Ectodermal cell (in vitro differentiated cells): ENCODE data around the gene UBE2C. TPM values are rescaled to one million over a fixed set of nuclear protein-coding genes. Genes with fewer than 3 reads are reported as not detected.
"Not testable (repeated sequence)": the region's sequence is repeated elsewhere in the genome, so short reads cannot be mapped to it uniquely, and the experiment has no call there.

Experiments
- H3K27ac ChIP-seq: 2 replicates; pipeline ENCODE4 v1.7.0; 2013; ENCODE audit warnings: mild to moderate bottlenecking, low read depth, low read length; ENCODE audit not compliant: insufficient read depth, poor library complexity, severe bottlenecking
- H3K27me3 ChIP-seq: 2 replicates; pipeline ENCODE4 v1.7.0; 2013; ENCODE audit warnings: mild to moderate bottlenecking, low read length; ENCODE audit not compliant: insufficient read depth, control insufficient read depth, poor library complexity, severe bottlenecking
- H3K36me3 ChIP-seq: one replicate; pipeline ENCODE4 v1.7.0; 2013; ENCODE audit warnings: low read length; ENCODE audit not compliant: control insufficient read depth, insufficient read depth
- H3K4me1 ChIP-seq: one replicate; pipeline ENCODE4 v1.7.0; 2013; ENCODE audit warnings: low read length; ENCODE audit not compliant: control insufficient read depth, insufficient read depth
- H3K4me3 ChIP-seq: 2 replicates; pipeline ENCODE4 v1.7.0; 2013; ENCODE audit warnings: low read depth, low read length, control low read depth; ENCODE audit not compliant: insufficient read depth
- H3K9me3 ChIP-seq: 2 replicates; pipeline ENCODE4 v1.7.0; 2013; ENCODE audit warnings: mild to moderate bottlenecking, low read length, moderate library complexity; ENCODE audit not compliant: control insufficient read depth
- WGBS, 2 experiments: methylation state at CpG; one replicate each; pipeline ENCODE4 v1.1.7; 2013; ENCODE audit warnings: missing lambda C conversion rate in 2 of 2; 5-methylcytosine and 5-hydroxymethylcytosine counted together
- polyA plus RNA-seq, 4 experiments: library from polyadenylated mRNA; stranded (reverse); fragments of 50-300 nt; gene quantifications; one replicate each; pipeline ENCODE4 v1.2.3, GENCODE V29; 2013

The UBE2C gene
- polyA plus RNA-seq (2013, experiment 1 of 4): 201 TPM
- 156 TPM for polyA plus RNA-seq (2013, experiment 2 of 4)
- polyA plus RNA-seq (2013, experiment 3 of 4): 234 TPM
- 236 TPM for polyA plus RNA-seq (2013, experiment 4 of 4)

GRCh38 chr20:45812157-45813005 is at the start of gene UBE2C:
Gene UBE2C, plus strand, starts transcription at chr20:45812644. Its CDS starts 52 bp downstream, at chr20:45812696.
- H3K27me3 ChIP-seq: no peaks in the 10 kb centered on the region
- peak within 1 kb of the TSS; percentile 97 for H3K4me3 ChIP-seq
- peak within 1 kb of the TSS; percentile 6 for H3K27ac ChIP-seq
- H3K36me3 ChIP-seq: peaks cover 46% of the 10 kb centered on the region
- no peaks in the 10 kb centered on the region for H3K9me3 ChIP-seq
- H3K4me1 ChIP-seq: peaks cover 4% of the 10 kb centered on the region
- 2 to 3% methylated on average over 65 of the region's 65 CpGs for WGBS, 2 experiments

DNA sequence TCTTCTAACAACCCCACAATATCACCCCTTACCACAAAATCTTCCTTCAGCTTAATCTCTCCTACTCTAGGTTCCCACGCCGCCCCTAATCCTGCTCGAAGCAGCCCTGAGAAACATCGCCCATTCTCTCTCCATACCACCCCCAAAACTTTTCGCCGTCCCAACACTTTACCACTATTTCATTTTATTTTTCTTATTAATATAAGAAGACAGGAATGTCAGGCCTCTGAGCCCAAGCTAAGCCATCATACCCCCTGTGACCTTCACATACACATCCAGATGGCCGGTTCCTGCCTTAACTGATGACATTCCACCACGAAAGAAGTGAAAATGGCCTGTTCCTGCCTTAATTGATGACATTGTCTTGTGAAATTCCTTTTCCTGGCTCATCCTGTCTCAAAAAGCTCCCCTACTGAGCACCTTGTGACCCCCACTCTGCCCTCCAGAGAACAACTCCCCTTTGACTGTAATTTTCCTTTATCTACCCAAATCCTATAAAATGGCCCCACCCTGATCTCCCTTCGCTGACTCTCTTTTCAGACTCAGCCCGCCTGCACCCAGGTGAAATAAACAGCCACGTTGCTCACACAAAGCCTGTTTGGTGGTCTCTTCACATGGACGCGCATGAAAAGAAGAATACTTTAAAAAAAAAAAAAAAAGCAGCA is 47.7 kb upstream of the UBE2C start:
- not testable (repeated sequence) for H3K9me3 ChIP-seq, H3K4me3 ChIP-seq, H3K4me1 ChIP-seq, H3K27me3 ChIP-seq, H3K27ac ChIP-seq, H3K36me3 ChIP-seq
- 40% methylated on average over 13 of the region's 13 CpGs for WGBS, 2 experiments

- Histone ChIP-seq H3K27me3 (no peaks in the 10 kb centered on the region), H3K9me3 (no peaks in the 10 kb centered on the region), H3K36me3 (no peaks in the 10 kb centered on the region), H3K4me3 (no peak overlapping the region), H3K4me1 (peaks cover 10% of the 10 kb centered on the region), H3K27ac (no peak overlapping the region)
- whole genome bisulfite sequencing, 2 experiments: 49 to 50% methylated on average over 4 of the region's 4 CpGs
These were observed 47.1 kb upstream of the UBE2C start for GRCh38 chr20:45765307-45765875.

DNA sequence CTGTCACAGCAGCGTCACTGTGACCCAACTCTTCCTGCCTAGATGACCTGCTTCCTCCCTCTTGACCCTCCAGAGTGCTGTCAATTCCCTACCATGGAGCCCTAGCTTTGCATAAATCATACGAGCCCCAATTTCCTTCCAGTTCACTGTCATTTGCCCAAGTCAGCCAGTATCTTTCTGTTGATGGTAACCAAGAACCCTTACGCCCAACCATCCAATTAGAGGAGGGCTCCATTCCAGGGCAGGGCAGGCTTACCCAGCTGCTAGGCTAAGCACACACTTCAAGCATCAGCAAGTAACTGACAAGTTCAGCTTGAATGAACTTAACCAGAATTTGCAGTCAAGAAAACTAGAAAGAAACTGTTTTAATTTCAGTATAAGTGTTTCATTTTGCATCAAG is 46.5 kb upstream of the UBE2C start:
- Histone ChIP-seq H3K9me3 (no peaks in the 10 kb centered on the region), H3K27me3 (no peaks in the 10 kb centered on the region), H3K4me3 (no peak overlapping the region), H3K36me3 (no peaks in the 10 kb centered on the region), H3K27ac (no peak overlapping the region), H3K4me1 (peaks cover 10% of the 10 kb centered on the region)
- 64 to 85% methylated on average over 3 of the region's 3 CpGs for WGBS, 2 experiments

DNA sequence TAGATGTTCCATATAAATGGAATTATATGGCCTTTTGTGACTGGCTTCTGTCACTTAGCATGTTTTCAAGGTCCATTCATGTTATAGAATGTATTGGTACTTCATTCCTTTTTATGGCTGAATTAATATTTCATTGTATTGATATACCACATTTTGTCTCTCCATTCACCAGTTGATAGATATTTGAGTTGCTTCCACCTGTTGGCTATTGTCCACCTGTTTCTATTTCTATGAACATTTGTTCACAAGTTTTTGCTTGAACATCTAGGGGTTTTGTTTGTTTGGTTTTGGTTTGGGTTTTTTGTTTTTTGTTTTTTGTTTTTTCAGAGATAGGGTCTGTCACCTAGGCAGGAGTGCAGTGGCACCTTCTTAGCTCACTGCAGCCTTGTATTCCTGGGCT is 44.0 kb upstream of the UBE2C start:
- Histone ChIP-seq H3K27ac (no peak overlapping the region), H3K36me3 (no peaks in the 10 kb centered on the region)

DNA sequence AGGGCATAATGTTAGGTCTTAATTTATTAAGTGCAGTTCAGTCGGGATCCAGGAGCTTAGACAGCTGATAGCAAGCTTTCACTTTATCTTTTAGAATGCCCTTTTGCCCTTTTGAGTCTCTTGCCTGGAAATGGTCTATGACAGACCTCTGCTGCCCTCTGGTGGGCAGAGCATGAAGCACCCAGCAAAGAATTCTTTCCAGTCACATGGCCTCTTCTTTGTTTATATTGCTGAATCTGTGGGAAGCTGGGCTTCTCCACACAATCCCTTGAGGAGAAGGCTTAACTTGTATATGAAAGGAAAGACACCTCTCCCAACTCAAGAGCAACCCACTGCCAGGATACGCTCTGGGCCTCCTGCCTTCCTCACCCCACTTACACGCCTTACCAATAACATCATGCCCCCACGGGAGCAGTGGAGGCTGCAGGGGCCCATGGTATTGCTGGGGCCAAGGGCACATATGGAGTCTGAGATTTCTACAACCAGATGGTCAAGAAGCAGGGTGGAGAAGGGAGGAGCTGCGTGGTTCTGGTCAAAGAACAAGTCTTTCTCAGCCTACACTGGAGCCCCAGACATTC is 41.2 kb upstream of the UBE2C start:
- H3K9me3 ChIP-seq: no peaks in the 10 kb centered on the region

More for the DNA sequence above, 44.0 kb upstream of the UBE2C start:
- no peak overlapping the region for H3K4me3 ChIP-seq
- H3K9me3 ChIP-seq: no peaks in the 10 kb centered on the region
- peaks cover 10% of the 10 kb centered on the region for H3K4me1 ChIP-seq
- H3K27me3 ChIP-seq: no peaks in the 10 kb centered on the region

DNA sequence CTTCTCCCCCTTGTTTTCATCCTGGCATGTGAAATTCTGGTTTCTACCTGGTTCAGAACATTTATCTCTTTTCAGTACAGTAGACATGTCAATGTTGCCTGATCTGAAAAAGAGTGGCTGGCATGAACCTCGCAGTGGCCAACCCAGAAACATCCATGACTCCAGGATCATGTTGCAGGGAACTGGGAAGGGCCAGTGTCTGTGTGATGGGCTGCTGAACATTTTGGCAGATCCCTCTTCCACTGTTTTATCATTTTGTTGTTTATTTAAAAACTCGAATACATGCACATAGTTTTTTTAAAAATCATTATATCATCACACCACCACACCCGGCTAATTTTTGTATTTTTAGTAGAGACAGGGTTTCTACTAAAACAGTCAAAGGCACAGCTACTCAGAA is 39.8 kb upstream of the UBE2C start:
- Histone ChIP-seq H3K4me3 (no peak overlapping the region), H3K27me3 (no peaks in the 10 kb centered on the region), H3K27ac (no peak overlapping the region), H3K36me3 (no peaks in the 10 kb centered on the region), H3K9me3 (no peaks in the 10 kb centered on the region), H3K4me1 (no peaks in the 10 kb centered on the region)
- 85 to 89% methylated on average over 1 to 3 of the region's 3 CpGs for WGBS, 2 experiments

More for the DNA sequence above, 41.2 kb upstream of the UBE2C start:
- H3K27me3 ChIP-seq: no peaks in the 10 kb centered on the region
- 58 to 67% methylated on average over 5 of the region's 5 CpGs for WGBS, 2 experiments
- H3K4me3 ChIP-seq: no peak overlapping the region
- H3K4me1 ChIP-seq: no peaks in the 10 kb centered on the region
- H3K36me3 ChIP-seq: no peaks in the 10 kb centered on the region
- H3K27ac ChIP-seq: no peak overlapping the region

DNA sequence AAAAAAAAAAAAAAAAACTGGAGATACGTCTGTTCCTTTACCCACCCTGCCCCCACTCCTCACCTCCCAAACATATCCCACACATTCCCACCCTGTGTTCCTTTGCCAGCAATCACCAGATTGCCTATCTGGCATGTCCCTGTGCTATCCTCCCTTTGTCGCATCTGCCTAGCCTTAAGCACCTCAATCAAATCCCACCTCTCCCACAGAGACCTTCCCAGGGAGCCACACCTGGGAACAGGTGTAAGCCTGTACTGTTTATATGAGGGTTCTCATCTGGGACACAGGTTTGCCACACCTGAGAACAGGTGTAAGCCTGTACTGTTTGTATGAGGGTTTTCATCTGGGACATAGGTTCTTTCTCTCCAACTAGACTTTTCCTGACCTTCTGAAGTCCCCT is 37.5 kb upstream of the UBE2C start:
- Histone ChIP-seq H3K4me3 (no peak overlapping the region), H3K4me1 (no peaks in the 10 kb centered on the region), H3K27me3 (no peaks in the 10 kb centered on the region), H3K9me3 (no peaks in the 10 kb centered on the region), H3K36me3 (no peaks in the 10 kb centered on the region), H3K27ac (no peak overlapping the region)
- WGBS, 2 experiments: 90 to 92% methylated on average over 2 of the region's 2 CpGs

- 93 to 95% methylated on average over 6 of the region's 6 CpGs for WGBS, 2 experiments
- no peak overlapping the region for H3K27ac ChIP-seq
- H3K4me3 ChIP-seq: no peak overlapping the region
These were observed 37.0 kb upstream of the UBE2C start for GRCh38 chr20:45775411-45775810.

GRCh38 chr20:45776931-45777330 is 35.5 kb upstream of the UBE2C start:
- Histone ChIP-seq H3K36me3 (no peaks in the 10 kb centered on the region), H3K27me3 (no peaks in the 10 kb centered on the region), H3K27ac (no peak overlapping the region), H3K9me3 (no peaks in the 10 kb centered on the region), H3K4me3 (no peak overlapping the region), H3K4me1 (no peaks in the 10 kb centered on the region)
- WGBS, 2 experiments: 86 to 94% methylated on average over 6 of the region's 7 CpGs

More at GRCh38 chr20:45775411-45775810, 37.0 kb upstream of the UBE2C start:
- no peaks in the 10 kb centered on the region for H3K4me1 ChIP-seq
- H3K36me3 ChIP-seq: no peaks in the 10 kb centered on the region
- no peaks in the 10 kb centered on the region for H3K9me3 ChIP-seq
- no peaks in the 10 kb centered on the region for H3K27me3 ChIP-seq
